ENCODE measurements around the gene HNRNPA2B1.
A peak's percentile ranks its signal among the peaks of the same experiment; 100 is the strongest.
"Not testable (repeated sequence)": the region's sequence is repeated elsewhere in the genome, so short reads cannot be mapped to it uniquely, and the experiment has no call there.

HNRNPA2B1 gene

GRCh38 chr7:26185131-26185843, 15.3 kb downstream of the HNRNPA2B1 start:
- no peak for DNase-seq (ENCODE audit: low spot score)

GRCh38 chr7:26184281-26185101, 16.1 kb downstream of the HNRNPA2B1 start:
- DNase-seq (ENCODE audit: low spot score): not testable (repeated sequence)

DNA sequence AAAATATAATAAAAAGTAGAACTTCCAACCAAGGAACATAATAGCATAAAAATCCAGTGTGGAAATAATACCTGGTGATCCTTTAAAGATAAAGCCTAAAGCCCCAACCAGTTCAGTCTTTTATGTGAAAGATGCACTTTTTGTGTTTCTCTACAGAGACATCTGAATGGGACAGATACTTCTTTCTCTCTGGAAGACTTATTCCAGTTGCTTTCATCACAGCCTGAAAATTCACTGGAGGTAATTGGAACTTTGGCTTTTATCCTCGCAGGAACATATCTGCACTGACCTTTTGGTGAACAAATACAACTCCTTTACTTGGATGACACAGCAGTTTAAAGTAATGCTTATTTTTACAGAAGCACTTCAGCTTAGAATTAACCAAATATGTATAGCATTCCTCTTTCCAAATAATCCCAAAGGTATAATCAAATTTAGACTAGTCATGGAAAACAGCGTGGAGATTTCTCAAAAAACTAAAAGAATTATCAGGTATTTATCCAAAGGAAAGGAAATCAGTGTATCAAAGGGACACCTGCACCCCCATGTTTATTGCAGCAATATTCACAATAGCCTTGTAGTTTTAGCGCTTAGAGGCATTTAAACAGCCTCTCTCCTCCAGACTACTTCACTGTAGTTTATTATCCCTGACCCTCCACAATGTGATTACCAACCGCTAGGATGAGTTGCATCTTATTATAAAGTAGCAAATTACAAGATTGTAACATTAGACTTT, 16.8 kb downstream of the HNRNPA2B1 start:
- no peak for DNase-seq (ENCODE audit: low spot score)

GRCh38 chr7:26182706-26183105, 17.8 kb downstream of the HNRNPA2B1 start:
- no peak for DNase-seq (ENCODE audit: low spot score)

DNA sequence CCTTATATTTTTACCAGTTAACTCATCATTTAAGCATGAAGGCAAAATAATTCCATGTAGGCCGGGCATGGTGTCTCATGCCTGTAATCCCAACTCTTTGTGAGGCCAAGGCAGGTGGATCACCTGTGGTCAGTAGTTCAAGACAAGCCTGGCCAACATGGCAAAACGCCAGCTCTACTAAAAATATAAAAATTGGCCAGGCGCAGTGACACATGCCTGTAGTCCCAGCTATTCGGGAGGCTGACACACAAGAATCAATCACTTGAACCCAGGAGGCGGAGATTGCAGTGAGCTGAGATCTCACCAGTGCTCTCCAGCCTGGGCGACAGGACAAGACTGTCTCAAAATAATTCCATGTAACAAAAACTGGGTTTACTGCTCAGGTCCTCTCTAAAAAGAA, 18.3 kb downstream of the HNRNPA2B1 start:
- no peak for DNase-seq (ENCODE audit: low spot score)

GRCh38 chr7:26181474-26182227, 18.9 kb downstream of the HNRNPA2B1 start:
- DNase-seq (ENCODE audit: low spot score): no peak

GRCh38 chr7:26180792-26181198, 19.8 kb downstream of the HNRNPA2B1 start:
- no peak for DNase-seq (ENCODE audit: low spot score)

DNA sequence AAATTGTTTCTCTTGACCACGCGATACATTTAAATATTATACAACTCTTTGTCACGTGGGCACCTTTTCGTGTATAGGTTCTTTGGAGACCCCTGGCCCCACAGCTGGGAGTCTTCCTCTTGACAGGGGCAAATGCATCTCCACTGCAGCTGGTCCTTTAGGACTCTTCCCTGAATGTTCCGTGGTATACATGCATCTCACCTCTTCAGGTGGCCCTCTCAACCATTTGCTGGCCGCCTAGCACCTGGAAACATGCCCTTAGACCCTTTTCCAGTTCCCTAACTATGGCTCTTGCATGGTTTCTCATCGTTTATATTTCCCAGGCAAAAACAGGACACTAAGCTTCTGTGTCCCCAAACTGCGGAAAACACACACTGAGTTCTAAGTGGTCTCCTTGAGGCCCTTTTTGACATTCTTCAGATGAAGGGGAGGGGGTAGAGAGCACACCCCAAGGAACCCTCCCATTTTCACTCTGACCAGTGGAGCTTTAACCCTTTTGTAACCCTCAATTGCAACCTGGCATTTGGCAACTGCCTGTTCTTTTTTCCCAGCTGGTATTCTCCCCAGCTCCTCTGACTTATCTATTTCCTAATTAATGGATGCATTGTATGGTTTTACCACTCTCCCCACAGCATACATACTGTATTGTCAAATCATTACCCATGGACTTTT, 20.6 kb downstream of the HNRNPA2B1 start:
- no peak for DNase-seq (ENCODE audit: low spot score)

- DNase-seq (ENCODE audit: low spot score): no peak
Measured at GRCh38 chr7:26179422-26179821, 21.1 kb downstream of the HNRNPA2B1 start.

DNA sequence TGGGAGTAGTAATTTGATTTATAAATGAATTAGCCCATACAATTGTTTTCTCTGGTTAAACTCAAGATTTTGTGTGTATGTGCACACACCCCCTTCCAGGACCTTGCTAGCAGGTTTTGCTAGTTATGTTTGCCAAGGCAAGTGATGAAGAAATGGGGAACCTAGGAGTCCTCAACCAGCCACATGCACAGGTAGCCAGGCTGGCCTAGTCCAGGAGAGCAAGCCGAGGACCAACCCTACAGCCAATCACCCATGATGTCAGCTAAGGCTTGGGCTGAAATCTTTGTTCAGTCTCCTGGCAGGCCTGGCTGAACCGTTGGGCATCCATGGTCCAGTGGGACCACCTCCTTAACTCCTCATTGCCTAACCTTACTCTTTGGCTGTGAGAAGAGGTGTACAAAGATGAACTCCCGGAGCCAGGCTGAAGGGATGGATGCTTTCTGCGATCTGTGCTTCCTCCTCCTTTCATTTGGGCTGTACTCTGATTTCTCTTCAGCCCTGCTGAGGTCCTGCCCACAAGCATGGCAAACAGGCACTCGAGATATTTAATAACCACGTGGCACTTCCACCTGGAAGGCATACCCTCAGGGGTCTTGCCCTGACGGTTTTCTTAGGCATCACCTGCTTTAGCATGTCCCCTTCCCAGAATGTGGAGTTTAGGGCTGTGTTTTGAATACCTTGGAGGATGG, 22.1 kb downstream of the HNRNPA2B1 start:
- DNase-seq (ENCODE audit: low spot score): no peak

GRCh38 chr7:26177269-26177668, 23.3 kb downstream of the HNRNPA2B1 start:
- DNase-seq (ENCODE audit: low spot score): not testable (repeated sequence)

GRCh38 chr7:26176696-26177095, 23.9 kb downstream of the HNRNPA2B1 start:
- not testable (repeated sequence) for DNase-seq (ENCODE audit: low spot score)

- not testable (repeated sequence) for DNase-seq (ENCODE audit: low spot score)
Measured at GRCh38 chr7:26175903-26176302, 24.6 kb downstream of the HNRNPA2B1 start.

- DNase-seq (ENCODE audit: low spot score): no peak
Measured at GRCh38 chr7:26172048-26172447, 28.5 kb downstream of the HNRNPA2B1 start.

DNA sequence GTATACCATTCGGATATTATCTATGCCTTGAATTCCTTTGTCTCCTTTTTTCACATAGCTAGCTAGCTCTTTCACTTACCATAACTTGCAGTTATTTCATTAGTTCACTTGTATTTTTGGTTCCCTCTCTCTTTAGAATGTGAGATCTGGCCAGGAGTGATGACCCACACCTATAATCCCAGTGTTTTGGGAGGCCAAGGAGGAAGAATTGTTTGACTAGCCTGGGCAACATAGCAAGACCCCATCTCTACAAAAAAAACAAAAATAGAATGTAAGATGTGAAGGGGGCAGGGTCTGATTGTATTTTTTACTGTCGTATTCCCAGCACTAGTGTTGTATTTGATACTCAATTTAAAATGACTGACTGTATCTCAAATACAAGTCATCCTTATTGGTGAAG, 28.9 kb downstream of the HNRNPA2B1 start:
- no peak for DNase-seq (ENCODE audit: low spot score)

DNA sequence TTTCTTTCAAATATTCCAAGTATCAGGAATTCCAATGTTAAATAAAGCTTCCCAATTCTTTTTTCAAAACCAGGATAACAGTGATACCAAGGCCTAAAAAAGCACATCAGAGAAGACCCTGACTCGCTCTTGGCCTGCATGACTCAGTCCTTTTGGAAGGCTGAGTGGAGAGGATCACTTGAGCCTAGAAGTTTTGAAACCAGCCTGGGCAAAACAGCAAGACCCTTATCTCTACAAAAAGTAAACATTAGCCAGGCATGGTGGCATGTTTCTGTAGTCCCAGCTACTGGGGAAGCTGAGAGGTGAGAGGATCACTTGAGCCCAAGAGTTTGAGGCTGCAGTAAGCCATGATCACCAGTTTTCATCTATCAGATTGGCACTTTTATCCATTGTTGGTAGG, 29.9 kb downstream of the HNRNPA2B1 start:
- DNase-seq (ENCODE audit: low spot score): no peak

- no peak for DNase-seq (ENCODE audit: low spot score)
Measured at GRCh38 chr7:26169271-26169670, 31.3 kb downstream of the HNRNPA2B1 start.

- DNase-seq (ENCODE audit: low spot score): no peak
Measured at GRCh38 chr7:26168458-26169023, 32.0 kb downstream of the HNRNPA2B1 start.

- peak; percentile 58 for DNase-seq (ENCODE audit: low spot score)
Measured at GRCh38 chr7:26167303-26167934, 33.1 kb downstream of the HNRNPA2B1 start.
